Right renal pelvis (tissue), 4 donors: ENCODE results near the gene GPI. TPM values are rescaled to one million over a fixed set of nuclear protein-coding genes. Genes with fewer than 3 reads are reported as not detected.
"Not testable (repeated sequence)": the region's sequence is repeated elsewhere in the genome, so short reads cannot be mapped to it uniquely, and the experiment has no call there.

ENCODE experiments used
- DNase-seq, 4 donors: peaks; one replicate each; pipeline ENCODE4 v3.0.0-alpha.2; 2013; ENCODE audit warnings: low read depth in 4 of 4, low spot score in 3 of 4, missing footprints in 1 of 4
- polyA plus RNA-seq, 4 donors: library from polyadenylated mRNA; unstranded; fragments of 120-200 nt; gene quantifications; one replicate each; pipeline ENCODE4 v1.2.1, GENCODE V29; 2013; ENCODE audit not compliant: insufficient read length in 4 of 4

Gene GPI
- polyA plus RNA-seq, 4 donors = 151 to 181 (median 165) TPM

- DNase-seq = no peak
Observed at GRCh38 chr19:34366738-34367623, 2.0 kb downstream of the GPI start.

GRCh38 chr19:34367624-34367957, 2.6 kb downstream of the GPI start:
- DNase-seq = no peak

GRCh38 chr19:34368338-34368737, 3.3 kb downstream of the GPI start:
- DNase-seq = no peak

GRCh38 chr19:34369166-34369565, 4.2 kb downstream of the GPI start:
- DNase-seq = not testable (repeated sequence)

GRCh38 chr19:34370117-34370516, 5.1 kb downstream of the GPI start:
- DNase-seq = no peak

- DNase-seq = no peak
Observed at GRCh38 chr19:34370983-34371382, 6.0 kb downstream of the GPI start.

- no peak for DNase-seq
Observed at GRCh38 chr19:34373601-34374288, 8.7 kb downstream of the GPI start.

GRCh38 chr19:34375598-34375997, 10.6 kb downstream of the GPI start:
- no peak for DNase-seq

- no peak for DNase-seq
Observed at GRCh38 chr19:34380639-34381241, 15.7 kb downstream of the GPI start.

- DNase-seq = no peak
Observed at GRCh38 chr19:34381399-34382251, 16.6 kb downstream of the GPI start.

GRCh38 chr19:34382471-34382870, 17.5 kb downstream of the GPI start:
- no peak for DNase-seq

GRCh38 chr19:34383599-34383998, 18.6 kb downstream of the GPI start:
- DNase-seq = no peak

GRCh38 chr19:34386645-34387445, 21.8 kb downstream of the GPI start:
- DNase-seq = no peak

- no peak for DNase-seq
Observed at GRCh38 chr19:34387446-34387810, 22.4 kb downstream of the GPI start.

- DNase-seq = not testable (repeated sequence)
Observed at GRCh38 chr19:34388745-34389144, 23.7 kb downstream of the GPI start.

GRCh38 chr19:34391813-34392212, 26.8 kb downstream of the GPI start:
- DNase-seq = no peak

GRCh38 chr19:34393031-34393430, 28.0 kb downstream of the GPI start:
- no peak for DNase-seq

- no peak for DNase-seq
Observed at GRCh38 chr19:34393629-34394028, 28.6 kb downstream of the GPI start.

- no peak for DNase-seq
Observed at GRCh38 chr19:34397853-34398252, 32.9 kb downstream of the GPI start.

- DNase-seq = no peak
Observed at GRCh38 chr19:34399886-34400285, 34.9 kb downstream of the GPI start.
